H1 (cell line): Measurements from ENCODE around the gene OTOGL.

Source experiments
- ATF2 ChIP-seq: IDR thresholded peaks from 2 replicates; pipeline ENCODE4 v1.6.1; 2012; ENCODE audit warnings: low read length, inconsistent platforms
- RXRA ChIP-seq: IDR thresholded peaks from 2 replicates; pipeline ENCODE4 v1.6.1; 2011; ENCODE audit warnings: low read depth, mild to moderate bottlenecking, low read length, moderate library complexity; ENCODE audit not compliant: insufficient read depth
- TCF12 ChIP-seq: IDR thresholded peaks from 2 replicates; pipeline ENCODE4 v1.6.1; 2011; ENCODE audit warnings: low read depth, mild to moderate bottlenecking, low read length
- TF ChIP-seq, protein P1 (sequence below), 3 experiments: IDR thresholded peaks; 1 replicate in 2 of 3; 2 replicates in 1 of 3; pipeline versions ENCODE4 v1.5.1 to v1.6.1; 2011; ENCODE audit warnings: low read length in 3 of 3, mild to moderate bottlenecking in 3 of 3, inconsistent platforms in 2 of 3, low read depth in 1 of 3, moderate library complexity in 1 of 3; ENCODE audit not compliant: insufficient read depth in 1 of 3; ENCODE audit errors: control extremely low read depth in 1 of 3
- TF ChIP-seq, protein P2 (sequence below): IDR thresholded peaks from 2 replicates; pipeline ENCODE4 v1.6.1; 2011; ENCODE audit warnings: low read length, improper control_type of control experiment

DNA sequence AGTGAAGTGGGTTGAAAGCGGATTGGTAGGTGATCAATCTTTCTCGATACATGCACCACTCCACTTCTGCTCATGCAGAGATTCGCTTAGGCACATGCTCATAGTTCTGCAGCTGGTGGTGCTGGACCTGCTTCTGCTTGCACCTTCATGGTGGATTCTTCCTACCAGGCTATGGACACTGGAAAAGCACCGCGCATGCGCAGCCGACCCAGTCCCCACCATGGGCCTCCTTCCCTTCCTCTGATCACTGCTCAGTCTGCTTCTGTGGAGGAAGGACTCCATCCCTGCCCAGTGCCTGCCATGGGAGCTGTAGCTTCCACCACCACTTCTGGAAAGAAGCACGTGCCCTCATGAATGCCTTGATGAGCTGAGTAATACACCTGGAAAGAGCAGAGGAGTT lies 282.9 kb downstream of the OTOGL start:
- TF ChIP-seq, protein P1, sequence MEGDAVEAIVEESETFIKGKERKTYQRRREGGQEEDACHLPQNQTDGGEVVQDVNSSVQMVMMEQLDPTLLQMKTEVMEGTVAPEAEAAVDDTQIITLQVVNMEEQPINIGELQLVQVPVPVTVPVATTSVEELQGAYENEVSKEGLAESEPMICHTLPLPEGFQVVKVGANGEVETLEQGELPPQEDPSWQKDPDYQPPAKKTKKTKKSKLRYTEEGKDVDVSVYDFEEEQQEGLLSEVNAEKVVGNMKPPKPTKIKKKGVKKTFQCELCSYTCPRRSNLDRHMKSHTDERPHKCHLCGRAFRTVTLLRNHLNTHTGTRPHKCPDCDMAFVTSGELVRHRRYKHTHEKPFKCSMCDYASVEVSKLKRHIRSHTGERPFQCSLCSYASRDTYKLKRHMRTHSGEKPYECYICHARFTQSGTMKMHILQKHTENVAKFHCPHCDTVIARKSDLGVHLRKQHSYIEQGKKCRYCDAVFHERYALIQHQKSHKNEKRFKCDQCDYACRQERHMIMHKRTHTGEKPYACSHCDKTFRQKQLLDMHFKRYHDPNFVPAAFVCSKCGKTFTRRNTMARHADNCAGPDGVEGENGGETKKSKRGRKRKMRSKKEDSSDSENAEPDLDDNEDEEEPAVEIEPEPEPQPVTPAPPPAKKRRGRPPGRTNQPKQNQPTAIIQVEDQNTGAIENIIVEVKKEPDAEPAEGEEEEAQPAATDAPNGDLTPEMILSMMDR (IDR thresholded peaks at IDR 0.05; ENCODE audit: control extremely low read depth in 1 of 3, insufficient read depth in 1 of 3, low read depth in 1 of 3, low read length in 3 of 3), result no peak
- TF ChIP-seq RXRA (no peak), TCF12 (no peak), ATF2 (no peak)
- TF ChIP-seq, protein P2, sequence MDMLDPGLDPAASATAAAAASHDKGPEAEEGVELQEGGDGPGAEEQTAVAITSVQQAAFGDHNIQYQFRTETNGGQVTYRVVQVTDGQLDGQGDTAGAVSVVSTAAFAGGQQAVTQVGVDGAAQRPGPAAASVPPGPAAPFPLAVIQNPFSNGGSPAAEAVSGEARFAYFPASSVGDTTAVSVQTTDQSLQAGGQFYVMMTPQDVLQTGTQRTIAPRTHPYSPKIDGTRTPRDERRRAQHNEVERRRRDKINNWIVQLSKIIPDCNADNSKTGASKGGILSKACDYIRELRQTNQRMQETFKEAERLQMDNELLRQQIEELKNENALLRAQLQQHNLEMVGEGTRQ, result no peak
